Panc1 (cell line): ENCODE data around the gene SYNPO.

Experiments
- CTCF ChIP-seq: fragments of 450-650 bp; IDR thresholded peaks from 2 replicates; pipeline ENCODE4 v1.5.1; 2017; ENCODE audit warnings: mild to moderate bottlenecking
- POLR2AphosphoS5 ChIP-seq: IDR thresholded peaks from 2 replicates; pipeline ENCODE4 v1.6.1; 2012; ENCODE audit warnings: mild to moderate bottlenecking, low read depth, low read length, moderate library complexity
- REST ChIP-seq, 2 experiments: IDR thresholded peaks; 2 replicates each; pipeline ENCODE4 v1.6.1; 2011 to 2012; ENCODE audit warnings: low read depth in 2 of 2, control low read depth in 1 of 2, low read length in 1 of 2, mild to moderate bottlenecking in 1 of 2, moderate library complexity in 1 of 2; ENCODE audit not compliant: insufficient read depth in 1 of 2
- SIN3A ChIP-seq: IDR thresholded peaks from 2 replicates; pipeline ENCODE4 v1.6.1; 2012; ENCODE audit warnings: low read depth, mild to moderate bottlenecking, low read length, moderate library complexity, borderline replicate concordance; ENCODE audit not compliant: insufficient read depth
- TCF7L2 ChIP-seq: IDR thresholded peaks from 2 replicates; pipeline ENCODE4 v1.6.1; 2011; ENCODE audit warnings: mild to moderate bottlenecking, low read depth, low read length, inconsistent platforms

GRCh38 chr5:150603052-150603451 is 37.4 kb upstream of the SYNPO start:
- TF ChIP-seq SIN3A: no peak
- TF ChIP-seq CTCF: no peak
- TF ChIP-seq POLR2AphosphoS5: no peak
- TF ChIP-seq REST (IDR thresholded peaks at IDR 0.05; ENCODE audit: insufficient read depth in 1 of 2, low read depth in 2 of 2, low read length in 1 of 2): no peak
- no peak for TF ChIP-seq TCF7L2
